Sigmoid colon (tissue), 4 donors: ENCODE data around the gene PTPRD.

Experiments
- POLR2AphosphoS5 ChIP-seq, 4 donors: sonication (generic); formaldehyde crosslinking; IDR thresholded peaks; one replicate each; pipeline ENCODE4 v1.6.1; 2017; ENCODE audit warnings: antibody characterized with exemption in 4 of 4
- TF ChIP-seq, protein P1 (sequence below), 4 experiments: fragments of 450-650 bp in 3 of 4; fragments of 200-600 bp in 1 of 4; IDR thresholded peaks; one replicate each; pipeline ENCODE4 v1.5.1; 2016 to 2019; ENCODE audit warnings: antibody characterized with exemption in 4 of 4, mild to moderate bottlenecking in 3 of 4, moderate library complexity in 2 of 4

DNA sequence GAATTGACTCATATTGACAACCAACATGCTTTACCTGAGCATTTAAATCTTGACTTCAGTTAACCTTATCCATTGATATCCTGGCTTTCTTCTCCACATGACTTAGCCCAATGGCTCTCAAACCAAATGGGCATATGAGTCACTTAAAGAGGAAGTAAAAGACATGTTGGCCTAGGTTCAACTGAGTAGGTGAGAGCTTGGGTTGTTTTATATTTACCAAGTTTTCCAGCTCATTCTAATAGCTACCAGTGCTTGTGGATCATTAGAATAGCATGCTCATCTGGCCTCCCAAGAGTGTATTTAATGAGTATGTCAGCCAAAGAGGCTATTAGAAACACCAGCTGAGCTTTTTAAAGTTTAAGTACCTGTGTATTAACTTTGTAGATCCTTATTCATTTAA, 1049.0 kb downstream of the PTPRD start:
- TF ChIP-seq, protein P1, sequence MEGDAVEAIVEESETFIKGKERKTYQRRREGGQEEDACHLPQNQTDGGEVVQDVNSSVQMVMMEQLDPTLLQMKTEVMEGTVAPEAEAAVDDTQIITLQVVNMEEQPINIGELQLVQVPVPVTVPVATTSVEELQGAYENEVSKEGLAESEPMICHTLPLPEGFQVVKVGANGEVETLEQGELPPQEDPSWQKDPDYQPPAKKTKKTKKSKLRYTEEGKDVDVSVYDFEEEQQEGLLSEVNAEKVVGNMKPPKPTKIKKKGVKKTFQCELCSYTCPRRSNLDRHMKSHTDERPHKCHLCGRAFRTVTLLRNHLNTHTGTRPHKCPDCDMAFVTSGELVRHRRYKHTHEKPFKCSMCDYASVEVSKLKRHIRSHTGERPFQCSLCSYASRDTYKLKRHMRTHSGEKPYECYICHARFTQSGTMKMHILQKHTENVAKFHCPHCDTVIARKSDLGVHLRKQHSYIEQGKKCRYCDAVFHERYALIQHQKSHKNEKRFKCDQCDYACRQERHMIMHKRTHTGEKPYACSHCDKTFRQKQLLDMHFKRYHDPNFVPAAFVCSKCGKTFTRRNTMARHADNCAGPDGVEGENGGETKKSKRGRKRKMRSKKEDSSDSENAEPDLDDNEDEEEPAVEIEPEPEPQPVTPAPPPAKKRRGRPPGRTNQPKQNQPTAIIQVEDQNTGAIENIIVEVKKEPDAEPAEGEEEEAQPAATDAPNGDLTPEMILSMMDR (IDR thresholded peaks at IDR 0.05) = no peak
- TF ChIP-seq POLR2AphosphoS5 (IDR thresholded peaks at IDR 0.05) = no peak
